ENCODE data around the gene QSOX2. TPM values are rescaled to one million over a fixed set of nuclear protein-coding genes. Genes with fewer than 3 reads are reported as not detected.

Gene QSOX2
- total and polyA plus RNA-seq, 4 donors, result 4.9 to 12.2 (median 10.3) TPM

DNA sequence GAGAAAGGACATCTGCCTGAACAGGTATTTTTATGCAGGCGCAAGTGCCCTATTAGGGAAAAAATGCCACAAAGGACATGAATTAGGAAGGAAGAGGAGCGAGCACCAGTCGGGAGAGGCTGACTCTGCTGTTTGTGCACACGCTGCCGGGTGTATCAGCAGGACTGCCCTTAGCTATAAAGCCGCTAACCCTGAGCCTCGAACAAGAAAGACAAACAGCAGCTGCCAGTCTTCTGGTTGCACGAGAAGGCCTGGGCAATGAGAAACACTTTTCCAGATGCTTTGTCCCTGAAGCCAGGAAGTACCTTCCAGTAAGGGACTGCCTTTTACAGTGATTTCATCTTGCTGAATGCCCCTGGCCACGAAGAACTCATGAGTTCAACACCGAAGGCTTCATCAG is 12.6 kb downstream of the QSOX2 start:
- no peaks in the 10 kb centered on the region for H3K27me3 ChIP-seq (ENCODE audit: control insufficient read depth in 3 of 3, insufficient read depth in 3 of 3, low read length in 2 of 3)

DNA sequence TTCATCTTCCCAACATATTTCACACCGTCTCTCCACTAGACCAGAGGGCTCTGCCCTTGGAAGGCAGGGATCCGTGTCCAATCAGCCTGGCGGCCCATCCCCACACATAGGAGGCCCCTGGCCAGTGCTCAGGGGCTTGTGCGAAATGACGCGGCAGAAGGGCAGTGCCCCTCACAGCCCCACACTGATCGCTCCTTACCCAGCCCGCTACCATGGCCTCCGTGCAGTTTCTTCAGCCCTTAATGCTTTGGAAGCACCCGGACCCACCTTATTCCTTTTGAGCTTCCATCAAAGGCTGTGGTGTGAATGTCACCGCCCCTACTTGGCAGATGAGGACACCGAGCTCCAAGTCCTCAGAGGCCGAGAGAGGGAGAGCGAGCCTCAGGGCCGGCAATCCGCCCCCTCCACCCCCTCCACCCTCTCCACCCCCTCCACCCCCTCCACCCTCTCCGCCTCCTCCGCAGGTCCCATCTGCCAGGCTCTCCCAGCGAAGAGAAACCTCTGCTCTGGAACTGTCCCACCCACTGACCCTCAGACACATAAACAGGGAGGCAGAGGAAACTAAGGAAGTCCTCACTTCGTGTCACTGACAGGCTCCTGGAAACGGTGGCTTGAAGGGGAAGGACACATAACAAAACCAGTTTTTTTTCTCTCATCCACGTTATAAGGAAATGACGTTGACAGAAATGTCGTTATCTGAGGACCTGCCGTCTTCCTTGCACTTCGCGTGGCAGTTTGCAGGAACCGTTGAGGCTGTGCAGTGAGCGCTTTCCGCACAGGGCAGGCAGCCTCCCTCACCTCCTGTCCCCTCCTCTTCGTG is 13.9 kb downstream of the QSOX2 start:
- Histone ChIP-seq H3K27ac (ENCODE audit: low read depth in 1 of 2, low read length in 1 of 2) (no peak overlapping the region), H3K27me3 (ENCODE audit: control insufficient read depth in 3 of 3, insufficient read depth in 3 of 3, low read length in 2 of 3) (no peaks in the 10 kb centered on the region), H3K4me1 (ENCODE audit: control insufficient read depth in 5 of 5, insufficient read depth in 5 of 5, low read length in 5 of 5) (no peaks in the 10 kb centered on the region), H3K4me3 (no peak overlapping the region), H3K9me3 (ENCODE audit: control insufficient read depth in 4 of 4, insufficient read depth in 3 of 4, low read length in 3 of 4) (no peaks in the 10 kb centered on the region), H3K9ac (ENCODE audit: insufficient read depth in 1 of 2, low read length in 2 of 2) (no peak overlapping the region), H3K36me3 (ENCODE audit: control insufficient read depth in 4 of 4, insufficient read depth in 4 of 4, low read length in 4 of 4) (peaks cover 0 to 8% (median 3%) of the 10 kb centered on the region in 4 donors)
- ATAC-seq (ENCODE audit: insufficient read depth, low FRiP score), result no peak
- TF ChIP-seq, protein P1, sequence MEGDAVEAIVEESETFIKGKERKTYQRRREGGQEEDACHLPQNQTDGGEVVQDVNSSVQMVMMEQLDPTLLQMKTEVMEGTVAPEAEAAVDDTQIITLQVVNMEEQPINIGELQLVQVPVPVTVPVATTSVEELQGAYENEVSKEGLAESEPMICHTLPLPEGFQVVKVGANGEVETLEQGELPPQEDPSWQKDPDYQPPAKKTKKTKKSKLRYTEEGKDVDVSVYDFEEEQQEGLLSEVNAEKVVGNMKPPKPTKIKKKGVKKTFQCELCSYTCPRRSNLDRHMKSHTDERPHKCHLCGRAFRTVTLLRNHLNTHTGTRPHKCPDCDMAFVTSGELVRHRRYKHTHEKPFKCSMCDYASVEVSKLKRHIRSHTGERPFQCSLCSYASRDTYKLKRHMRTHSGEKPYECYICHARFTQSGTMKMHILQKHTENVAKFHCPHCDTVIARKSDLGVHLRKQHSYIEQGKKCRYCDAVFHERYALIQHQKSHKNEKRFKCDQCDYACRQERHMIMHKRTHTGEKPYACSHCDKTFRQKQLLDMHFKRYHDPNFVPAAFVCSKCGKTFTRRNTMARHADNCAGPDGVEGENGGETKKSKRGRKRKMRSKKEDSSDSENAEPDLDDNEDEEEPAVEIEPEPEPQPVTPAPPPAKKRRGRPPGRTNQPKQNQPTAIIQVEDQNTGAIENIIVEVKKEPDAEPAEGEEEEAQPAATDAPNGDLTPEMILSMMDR (IDR thresholded peaks at IDR 0.05; ENCODE audit: control extremely low read depth, extremely low read depth), result no peak
- 42 to 65% methylated on average over 29 to 31 of the region's 31 CpGs for WGBS, 2 donors
- DNase-seq, result peak in 1 of 3 donors; percentile 18

More for the DNA sequence above, 12.6 kb downstream of the QSOX2 start:
- H3K9ac ChIP-seq (ENCODE audit: insufficient read depth in 1 of 2, low read length in 2 of 2), result no peak overlapping the region
- ATAC-seq (ENCODE audit: insufficient read depth, low FRiP score) (no peak), DNase-seq (no peak)
- 46 to 72% methylated on average over 10 of the region's 10 CpGs for WGBS, 2 donors
- peaks cover 0 to 9% (median 4%) of the 10 kb centered on the region in 4 donors for H3K36me3 ChIP-seq (ENCODE audit: control insufficient read depth in 4 of 4, insufficient read depth in 4 of 4, low read length in 4 of 4)
- no peak overlapping the region for H3K4me3 ChIP-seq
- H3K9me3 ChIP-seq (ENCODE audit: control insufficient read depth in 4 of 4, insufficient read depth in 3 of 4, low read length in 3 of 4), result no peaks in the 10 kb centered on the region
- no peaks in the 10 kb centered on the region for H3K4me1 ChIP-seq (ENCODE audit: control insufficient read depth in 5 of 5, insufficient read depth in 5 of 5, low read length in 5 of 5)
- TF ChIP-seq, protein P1 (IDR thresholded peaks at IDR 0.05; ENCODE audit: control extremely low read depth, extremely low read depth), result no peak
- H3K27ac ChIP-seq (ENCODE audit: low read depth in 1 of 2, low read length in 1 of 2), result no peak overlapping the region

DNA sequence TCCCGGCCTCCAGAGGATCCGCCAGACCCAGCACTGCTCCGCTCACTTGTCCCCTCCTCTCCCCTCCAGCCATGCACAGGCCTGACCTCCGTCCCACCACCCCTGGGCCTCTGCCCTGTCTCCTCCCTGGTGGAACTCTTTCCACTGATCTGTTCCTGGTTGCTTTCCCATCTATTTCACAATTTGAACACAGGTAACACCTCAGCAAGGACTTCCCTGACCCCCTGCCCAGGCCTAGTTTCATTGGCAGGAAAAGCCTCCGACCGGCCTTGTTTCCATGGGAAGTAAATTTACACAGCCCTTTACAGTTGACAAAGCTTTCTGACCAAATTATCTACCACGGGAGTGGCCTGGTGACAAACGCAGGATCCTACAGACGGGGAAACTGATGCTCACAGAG is 14.8 kb downstream of the QSOX2 start:
- Histone ChIP-seq H3K4me3 (no peak overlapping the region), H3K36me3 (ENCODE audit: control insufficient read depth in 4 of 4, insufficient read depth in 4 of 4, low read length in 4 of 4) (peaks cover 0 to 4% (median 0%) of the 10 kb centered on the region in 4 donors), H3K4me1 (ENCODE audit: control insufficient read depth in 5 of 5, insufficient read depth in 5 of 5, low read length in 5 of 5) (no peaks in the 10 kb centered on the region), H3K9me3 (ENCODE audit: control insufficient read depth in 4 of 4, insufficient read depth in 3 of 4, low read length in 3 of 4) (no peaks in the 10 kb centered on the region), H3K27ac (ENCODE audit: low read depth in 1 of 2, low read length in 1 of 2) (no peak overlapping the region), H3K9ac (ENCODE audit: insufficient read depth in 1 of 2, low read length in 2 of 2) (no peak overlapping the region), H3K27me3 (ENCODE audit: control insufficient read depth in 3 of 3, insufficient read depth in 3 of 3, low read length in 2 of 3) (no peaks in the 10 kb centered on the region)
- DNase-seq (no peak), ATAC-seq (ENCODE audit: insufficient read depth, low FRiP score) (no peak)
- 87 to 94% methylated on average over 9 of the region's 9 CpGs for WGBS, 2 donors
- TF ChIP-seq, protein P1 (IDR thresholded peaks at IDR 0.05; ENCODE audit: control extremely low read depth, extremely low read depth), result no peak
